GM19467 (cell line): Measurements from ENCODE around the gene WARS2.

ENCODE experiments used
- ATAC-seq: cut with Tn5 transposase; IDR thresholded peaks from one replicate; pipeline ENCODE4 v1.9.1; 2021; ENCODE audit warnings: mild to moderate bottlenecking, moderate library complexity; ENCODE audit not compliant: unreplicated experiment

Gene WARS2

DNA sequence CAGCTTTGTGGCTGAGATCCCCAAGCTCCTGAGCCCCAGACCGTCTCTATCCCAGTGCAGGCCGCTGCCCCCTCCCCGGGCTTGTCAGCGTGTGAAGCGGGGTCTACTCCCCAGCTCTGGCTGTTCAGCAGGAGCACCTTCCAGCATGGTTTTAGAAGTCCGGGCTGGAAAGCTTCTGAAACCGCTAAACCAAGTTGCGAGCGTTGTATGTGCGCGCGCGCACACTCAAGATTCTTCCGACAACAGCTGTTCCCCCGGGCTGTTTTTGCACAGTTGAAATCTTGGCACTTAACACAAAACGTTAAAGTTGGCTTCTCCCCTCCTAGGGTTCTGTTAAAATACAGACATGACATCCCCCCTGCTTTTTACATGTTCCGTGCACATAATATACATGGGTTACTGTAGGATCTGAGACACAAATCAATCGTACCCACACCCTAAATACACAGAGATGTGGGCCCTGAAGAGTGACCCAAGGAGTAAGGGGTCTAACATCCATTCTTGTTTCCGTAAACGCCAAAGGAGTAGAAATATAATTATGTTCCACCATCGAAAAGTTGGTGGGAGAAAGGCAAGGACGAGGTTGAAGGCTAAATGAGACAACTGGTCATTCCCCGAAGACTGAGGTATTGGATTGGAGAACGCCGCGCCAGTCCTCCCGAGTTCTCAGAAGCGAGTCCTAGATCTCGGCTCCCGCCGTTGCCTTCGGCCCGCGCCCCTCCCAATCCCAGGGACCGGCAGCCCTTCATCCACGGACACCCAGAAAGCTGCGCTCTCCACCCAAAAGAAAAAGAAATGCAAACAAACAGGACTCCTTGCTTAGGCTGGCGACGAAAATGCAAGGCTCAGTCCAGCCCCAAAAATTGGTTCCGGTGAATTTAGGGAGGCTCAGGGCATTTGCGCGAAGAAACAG is 153.6 kb downstream of the WARS2 start:
- ATAC-seq, result no peak

DNA sequence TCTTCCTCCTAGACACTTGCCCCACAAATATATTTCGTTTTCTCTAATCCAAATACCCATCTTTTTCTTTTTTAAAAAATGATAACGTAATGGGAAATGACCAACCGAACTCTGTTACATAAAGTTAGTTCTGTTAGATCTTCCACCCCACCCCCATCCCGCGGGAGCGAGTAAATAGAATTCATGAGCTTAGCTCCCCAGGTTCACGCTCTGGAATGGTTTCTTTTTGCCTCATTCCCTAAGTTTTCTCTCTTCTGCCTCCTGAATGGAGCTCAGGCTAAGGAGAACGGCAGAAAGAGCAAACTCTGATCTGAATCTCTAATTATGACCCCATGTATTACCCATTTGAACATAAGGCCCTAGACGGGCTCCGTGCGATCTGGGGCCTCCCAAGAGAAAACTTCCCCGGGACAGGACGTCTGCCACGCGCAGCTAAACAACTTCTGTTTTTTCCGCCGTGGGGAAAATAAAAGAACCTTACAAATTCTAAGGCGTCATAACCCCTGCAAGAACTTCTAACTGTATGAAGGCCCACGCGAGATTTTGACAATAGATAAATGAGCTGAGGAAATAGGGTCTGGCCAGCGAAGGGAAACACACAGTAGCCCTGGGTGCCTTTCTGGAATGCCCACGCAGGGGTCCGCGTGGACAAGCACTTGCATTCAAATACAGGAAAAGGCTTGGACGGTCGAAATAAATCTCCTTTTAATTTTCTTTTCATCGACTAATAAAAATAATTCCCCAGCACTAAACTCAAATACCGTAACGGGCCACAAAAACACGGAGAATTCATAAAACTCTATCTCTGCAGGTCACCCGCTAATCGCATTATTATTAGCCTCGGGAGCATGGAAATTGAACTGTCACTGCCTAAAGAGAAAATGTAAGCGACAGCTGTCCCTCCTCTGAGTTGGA is 154.6 kb downstream of the WARS2 start:
- ATAC-seq, result no peak

- ATAC-seq, result no peak
Measured at GRCh38 chr1:118984722-118985639, 155.5 kb downstream of the WARS2 start.

- no peak for ATAC-seq
Measured at GRCh38 chr1:118984086-118984721, 156.2 kb downstream of the WARS2 start.

DNA sequence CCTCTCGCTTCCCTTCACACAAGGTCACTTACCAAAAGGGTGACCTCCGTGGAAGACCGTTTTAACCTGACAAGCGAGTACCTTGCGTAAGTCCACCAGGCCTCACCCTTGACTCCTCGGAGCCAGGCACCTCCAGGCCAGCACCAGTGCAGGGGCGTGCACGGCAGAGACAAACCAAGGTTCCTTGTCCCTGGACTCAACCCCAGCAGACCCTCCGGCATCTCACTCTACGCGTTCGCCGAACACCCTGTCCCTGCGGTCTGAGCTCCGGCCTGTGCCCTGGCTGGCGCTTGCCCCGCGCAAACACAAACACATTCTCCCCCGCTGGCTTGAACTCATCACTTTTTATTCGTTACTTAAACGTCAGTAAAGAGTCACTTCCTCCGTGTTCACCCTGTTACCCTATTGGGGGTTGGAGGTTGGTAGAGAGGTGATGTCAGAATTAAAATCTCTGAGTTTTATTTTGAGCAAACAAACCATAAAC is 156.9 kb downstream of the WARS2 start:
- ATAC-seq, result no peak

GRCh38 chr1:118982821-118983557 is 157.5 kb downstream of the WARS2 start:
- no peak for ATAC-seq

GRCh38 chr1:118982266-118982665 is 158.2 kb downstream of the WARS2 start:
- ATAC-seq, result no peak

GRCh38 chr1:118981436-118981835 is 159.0 kb downstream of the WARS2 start:
- ATAC-seq, result no peak
